ENCODE results near the gene MSI2.
A peak's percentile ranks its signal among the peaks of the same experiment; 100 is the strongest.

MSI2 gene

DNA sequence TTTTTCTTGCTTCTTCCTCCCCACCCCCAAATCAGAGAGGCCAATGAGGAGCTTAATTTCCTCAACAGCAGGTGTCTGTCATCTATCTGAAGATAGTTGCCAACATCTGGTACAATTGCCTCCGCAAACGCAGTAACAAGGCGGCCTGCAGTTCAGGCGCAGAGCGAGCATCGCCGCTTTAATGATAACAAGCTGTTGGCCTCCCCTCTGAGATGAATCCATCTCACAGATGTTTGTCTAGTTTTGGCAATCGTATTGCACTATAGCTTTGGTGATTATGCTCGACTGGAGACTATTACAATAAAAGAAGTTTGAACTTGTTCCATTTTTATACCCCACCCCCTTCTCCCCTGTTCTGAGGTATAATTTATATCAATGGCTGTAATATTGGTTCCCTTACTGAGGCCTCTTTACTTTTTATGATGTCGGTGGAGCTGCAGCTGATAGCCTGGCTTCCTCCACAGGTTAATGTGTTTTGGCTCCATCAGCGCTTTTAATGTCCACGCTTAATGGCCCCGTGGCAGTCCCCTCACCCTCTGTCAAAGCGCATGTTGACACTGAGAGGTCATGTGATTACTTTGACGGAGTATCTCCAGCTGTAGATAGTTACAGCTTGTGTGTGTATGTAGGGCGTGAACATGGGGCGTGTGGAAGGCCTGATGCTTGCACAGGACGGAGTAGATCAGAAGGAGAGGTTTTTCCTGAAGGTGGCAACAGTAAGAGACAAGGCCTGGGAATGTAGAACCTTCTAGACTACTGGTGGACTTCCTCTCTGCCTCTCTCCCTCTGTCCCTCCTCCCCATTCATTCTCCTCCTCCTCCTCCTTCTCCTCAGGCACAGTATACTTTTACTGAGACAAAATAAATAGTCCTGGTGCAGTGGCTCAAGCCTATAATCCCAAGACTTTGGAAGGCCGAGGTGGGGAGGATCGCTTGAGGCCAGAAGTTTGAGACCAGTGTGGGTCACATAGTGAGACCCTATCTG, 164.7 kb downstream of the MSI2 start:
- peak; percentile 89 for DNase-seq

DNA sequence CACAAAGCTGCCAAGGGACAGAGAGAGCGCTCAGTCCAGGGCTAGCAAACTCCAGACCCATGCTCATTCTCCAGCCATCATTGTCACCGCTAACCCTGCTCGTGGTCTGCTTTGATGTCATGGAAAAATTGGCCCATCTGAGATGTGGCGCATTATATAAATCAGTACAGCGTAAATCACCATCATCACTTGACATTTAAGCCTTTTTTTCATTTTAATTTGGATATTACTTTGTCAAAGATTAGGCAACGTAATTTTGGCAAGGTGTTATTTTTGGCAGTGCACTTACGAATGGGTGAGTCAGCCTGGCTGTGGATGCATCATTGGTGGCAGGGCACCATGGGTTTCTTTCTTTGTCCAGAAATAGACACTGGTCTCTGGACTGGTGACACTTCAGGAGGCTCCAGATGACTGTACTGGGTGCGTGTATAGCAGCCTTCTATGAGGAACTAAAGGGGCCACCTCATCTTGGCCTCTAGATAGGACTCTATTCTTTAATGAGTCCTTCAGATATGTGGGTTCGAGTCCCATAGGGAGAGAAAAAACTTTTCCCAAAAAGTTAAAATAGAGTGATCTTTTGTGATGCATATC, 166.3 kb downstream of the MSI2 start:
- no peak for DNase-seq

DNA sequence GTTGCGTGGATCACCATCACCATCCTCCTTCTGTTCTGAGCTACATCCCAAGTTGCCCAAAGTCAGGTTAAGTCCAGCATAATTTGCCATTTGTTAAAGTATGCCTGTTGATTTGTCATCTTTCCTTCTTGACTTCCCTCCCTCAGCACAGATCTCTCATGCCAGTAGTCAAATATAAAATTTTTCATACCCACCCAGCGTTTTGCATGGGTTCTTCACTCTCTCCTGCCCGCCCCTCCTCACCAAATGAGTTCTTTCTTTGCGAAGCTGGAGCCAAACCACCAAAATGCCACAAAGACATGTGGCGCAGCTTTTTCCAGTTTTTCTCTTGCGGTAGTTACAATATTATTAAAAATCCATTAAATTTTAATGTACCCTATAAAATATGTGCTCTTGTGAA, 167.2 kb downstream of the MSI2 start:
- no peak for DNase-seq

DNA sequence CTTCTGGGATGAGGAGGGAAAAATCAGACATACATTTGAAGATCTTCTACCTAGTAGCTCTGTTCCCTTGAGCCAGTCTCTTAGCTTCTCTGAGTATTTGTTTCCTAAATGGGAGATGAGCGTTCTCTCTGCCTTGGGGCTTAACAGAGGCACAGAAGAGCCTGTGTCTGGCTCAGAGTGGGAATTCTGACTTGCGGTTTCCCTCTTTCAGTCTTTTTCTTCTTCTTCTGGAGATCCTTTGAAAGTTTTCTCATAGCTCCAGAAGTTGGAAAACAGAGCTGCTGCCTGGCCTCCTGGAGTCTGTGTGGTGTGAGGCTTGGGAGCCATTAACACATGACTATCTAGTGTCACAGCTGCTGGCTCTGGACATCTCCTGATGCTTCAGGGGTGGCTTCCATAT, 167.9 kb downstream of the MSI2 start:
- DNase-seq = no peak

- peak; percentile 46 for DNase-seq
Observed at GRCh38 chr17:57424777-57425188, 168.5 kb downstream of the MSI2 start.

GRCh38 chr17:57425431-57425830, 169.1 kb downstream of the MSI2 start:
- peak; percentile 82 for DNase-seq

- peak; percentile 39 for DNase-seq
Observed at GRCh38 chr17:57425903-57426880, 169.9 kb downstream of the MSI2 start.

- DNase-seq = no peak
Observed at GRCh38 chr17:57429966-57430365, 173.6 kb downstream of the MSI2 start.

DNA sequence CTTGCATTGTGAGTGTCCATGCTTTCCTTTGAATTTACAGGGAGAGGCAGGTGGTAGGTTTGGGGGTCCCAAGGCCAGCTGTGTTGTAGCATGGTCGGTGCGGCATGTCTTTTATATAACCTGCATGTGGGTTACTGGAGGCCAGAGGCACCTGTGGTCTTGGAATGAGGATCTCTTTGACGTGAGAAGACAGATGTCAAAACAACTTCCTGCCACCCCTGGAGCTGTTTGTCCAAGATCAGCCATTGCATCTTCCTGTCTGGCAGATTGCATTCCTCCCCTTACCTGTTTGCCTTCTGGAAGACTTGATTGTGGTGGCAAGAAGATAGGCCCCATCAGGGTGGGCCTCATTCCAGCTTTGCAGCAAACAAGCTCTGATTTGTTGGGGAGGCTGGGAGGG, 175.1 kb downstream of the MSI2 start:
- DNase-seq = no peak

GRCh38 chr17:57432507-57433277, 176.4 kb downstream of the MSI2 start:
- DNase-seq = no peak

DNA sequence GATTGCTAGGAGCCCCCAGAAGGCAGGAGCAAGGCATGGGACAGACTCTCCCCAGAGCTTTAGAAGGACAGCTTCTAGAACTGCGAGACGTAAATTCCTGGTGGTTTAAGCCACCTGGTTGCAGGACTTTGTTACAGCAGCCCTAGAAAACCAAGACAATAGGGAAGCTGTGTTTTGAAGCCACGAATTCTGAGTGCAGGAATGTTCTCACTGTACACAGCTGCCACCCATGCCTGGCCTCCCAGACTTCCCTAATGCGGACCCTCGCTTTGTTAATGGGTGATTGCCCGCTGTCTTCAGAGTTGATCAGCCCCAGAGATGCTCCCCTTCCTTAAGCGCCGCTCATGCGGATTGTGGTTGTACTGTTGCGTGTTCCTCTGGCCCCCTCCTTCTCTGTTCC, 177.1 kb downstream of the MSI2 start:
- no peak for DNase-seq

GRCh38 chr17:57434361-57434760, 178.0 kb downstream of the MSI2 start:
- DNase-seq = no peak

- no peak for DNase-seq
Observed at GRCh38 chr17:57436565-57436964, 180.2 kb downstream of the MSI2 start.

DNA sequence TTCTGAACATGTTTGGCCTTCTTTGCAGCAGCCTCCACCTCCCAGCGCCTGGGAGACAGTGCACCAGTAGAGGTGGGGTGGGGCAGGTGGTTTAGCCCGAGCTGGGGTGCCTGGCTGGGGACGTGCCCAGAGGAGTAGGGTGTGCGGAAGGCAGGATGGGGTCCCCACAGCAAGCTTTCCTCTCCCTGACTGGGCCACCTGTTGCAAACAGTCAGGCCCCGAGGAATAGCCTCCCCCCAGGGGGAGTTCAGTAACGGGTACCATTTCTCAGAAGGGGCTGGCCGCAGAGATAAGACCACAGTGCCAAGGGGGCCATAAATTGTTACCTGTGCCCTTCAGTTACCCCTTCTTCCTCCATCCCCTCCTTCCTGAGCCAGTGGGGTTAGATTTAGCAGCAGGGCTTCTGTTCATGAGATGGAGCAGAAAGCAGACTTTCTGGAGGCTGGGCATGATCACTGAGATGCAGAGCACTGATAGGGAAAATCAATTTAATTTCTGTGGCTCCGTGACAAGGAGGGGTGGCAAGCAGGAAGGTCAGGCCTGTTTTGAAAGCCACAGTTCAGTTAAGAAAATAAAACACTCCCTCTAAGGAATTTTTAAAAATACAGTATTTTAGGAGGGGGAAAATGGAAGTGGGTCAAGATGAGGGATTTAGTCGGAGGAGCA, 181.9 kb downstream of the MSI2 start:
- DNase-seq = no peak

GRCh38 chr17:57439651-57440050, 183.3 kb downstream of the MSI2 start:
- DNase-seq = no peak

DNA sequence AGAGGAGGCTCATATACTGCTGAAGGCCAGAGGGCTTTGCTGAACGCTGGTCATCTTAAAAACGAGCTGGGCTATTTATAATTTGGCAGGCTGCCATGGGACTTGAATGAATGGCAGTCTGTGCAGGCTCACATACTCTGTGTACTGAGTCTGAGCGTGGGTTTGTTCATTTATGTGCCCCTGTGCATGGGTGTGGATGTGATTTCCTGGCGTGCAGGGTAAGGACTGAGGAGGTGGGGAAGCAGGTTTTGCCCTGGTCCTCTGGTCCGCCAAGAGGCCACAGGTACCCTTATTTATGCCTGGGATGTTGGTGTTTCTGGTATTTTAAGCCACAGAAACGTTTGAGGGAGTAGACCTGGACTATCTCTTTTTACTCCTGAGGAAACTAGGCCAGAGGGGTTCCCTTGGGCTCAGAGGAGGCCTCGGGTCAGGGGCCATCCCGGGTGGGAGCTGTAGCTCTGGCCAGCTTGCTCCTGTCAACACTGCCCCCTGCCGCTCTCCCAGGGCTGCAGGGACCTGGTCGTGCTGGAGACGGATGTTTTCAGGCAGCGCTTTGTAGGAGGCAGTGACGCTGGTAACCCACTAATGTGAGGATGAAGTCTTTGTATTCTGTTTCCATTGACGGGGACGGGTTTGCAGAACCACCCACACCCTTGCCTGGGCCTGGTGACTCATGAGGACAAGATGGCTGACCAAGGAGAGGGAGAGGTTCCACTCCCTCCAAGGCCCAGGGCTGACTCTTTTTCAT, 184.4 kb downstream of the MSI2 start:
- peak; percentile 70 for DNase-seq

DNA sequence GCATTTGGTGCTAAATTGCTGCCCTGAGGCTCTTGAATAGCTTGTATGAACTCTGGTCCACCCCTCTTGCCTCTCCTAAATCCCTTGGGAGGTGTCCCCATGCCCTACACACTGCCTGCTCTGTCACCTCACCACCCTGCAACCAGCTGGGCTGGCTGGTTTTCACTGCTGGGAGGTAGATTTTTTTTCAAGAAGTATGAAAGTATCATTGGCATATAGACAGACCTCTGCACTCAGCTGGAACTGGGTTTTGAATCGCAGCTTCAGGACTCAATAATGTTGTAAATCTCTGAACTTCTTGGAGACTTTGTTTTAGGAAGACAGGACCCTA, 184.9 kb downstream of the MSI2 start:
- DNase-seq = no peak

DNA sequence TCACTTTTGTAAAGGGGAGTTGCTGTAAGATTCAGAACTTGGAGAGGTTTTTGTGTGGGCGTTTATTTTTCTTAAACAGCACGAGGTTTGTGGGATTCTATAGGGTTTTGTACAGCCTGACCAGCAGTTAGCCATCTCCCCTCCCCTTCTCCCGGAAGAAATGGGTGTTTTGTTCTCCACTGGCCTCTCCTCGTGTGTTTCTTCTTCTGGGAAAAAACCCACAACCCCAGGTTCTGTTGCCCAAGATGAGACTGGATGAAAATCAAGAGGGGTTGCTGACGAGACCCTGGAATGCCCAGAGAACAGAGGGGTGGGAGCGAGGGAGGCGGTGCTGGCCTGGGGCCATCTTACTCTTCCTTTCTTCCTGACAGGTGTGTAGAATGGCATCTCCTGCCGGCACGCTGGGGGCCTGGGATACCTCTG, 186.1 kb downstream of the MSI2 start:
- DNase-seq = no peak

DNA sequence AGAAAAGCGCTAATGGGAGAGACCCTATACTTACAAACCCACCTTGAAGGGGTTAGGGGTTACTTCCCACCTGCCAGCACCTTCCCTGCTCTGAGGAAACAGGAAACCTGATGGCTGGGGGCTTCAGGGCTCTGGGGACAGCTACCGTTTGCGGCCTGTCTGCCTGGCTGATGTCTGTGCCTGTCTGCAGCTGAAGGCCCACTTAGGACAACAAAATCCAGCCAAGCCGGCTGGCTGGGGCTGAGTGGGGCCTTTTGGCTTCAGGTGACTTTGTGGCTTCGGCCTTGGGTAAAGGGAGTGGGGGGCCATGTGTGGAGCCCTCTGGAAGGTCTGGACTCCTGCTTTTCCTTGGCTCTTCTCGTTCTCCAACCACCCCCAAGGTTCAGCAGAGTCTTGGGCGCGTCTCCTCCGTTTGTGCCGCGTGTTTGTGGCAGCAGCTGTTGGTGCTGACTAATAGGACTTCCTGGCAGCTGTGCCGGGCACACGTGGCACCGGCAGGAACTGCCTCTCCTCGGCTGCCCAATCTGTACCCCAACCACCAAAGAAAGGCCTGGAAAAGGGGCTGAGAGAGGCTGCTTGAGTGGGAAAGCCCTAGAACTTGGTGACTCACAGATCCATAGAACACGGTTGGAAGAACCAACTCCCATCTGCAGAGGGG, 186.7 kb downstream of the MSI2 start:
- no peak for DNase-seq

DNA sequence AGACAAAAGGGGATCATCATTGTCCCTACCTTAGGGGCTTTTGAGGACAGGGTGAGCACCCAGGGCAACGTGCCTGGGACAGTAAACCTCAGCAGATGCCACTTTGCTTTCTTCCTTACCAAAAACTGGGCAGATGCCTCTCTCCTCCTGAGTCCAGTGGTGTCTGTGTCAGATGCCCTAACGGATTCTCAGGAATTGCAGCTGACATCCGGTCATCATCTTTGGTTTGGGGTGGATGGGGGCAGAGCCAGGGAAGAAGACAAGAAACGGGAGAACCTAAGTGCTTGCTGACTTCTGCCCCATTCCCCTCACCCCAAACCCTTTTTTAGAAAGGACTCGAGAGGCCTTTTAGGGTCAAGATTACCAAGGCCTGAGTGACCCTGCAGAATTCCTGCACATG, 187.5 kb downstream of the MSI2 start:
- DNase-seq = no peak

All from NCI-H146 (cell line).